Nephron (organoid): ENCODE data around the gene PSMB5.

Source experiments
- H3K27ac Mint-ChIP-seq, 3 experiments: 2 replicates each; pipeline ENCODE4 v1.8.0; 2020; ENCODE audit warnings: mixed read lengths in 3 of 3, mild to moderate bottlenecking in 2 of 3, moderate library complexity in 1 of 3
- H3K27me3 Mint-ChIP-seq: 2 replicates; pipeline ENCODE4 v1.8.0; 2021; ENCODE audit warnings: low read depth, mild to moderate bottlenecking, moderate library complexity, mixed read lengths
- H3K36me3 Mint-ChIP-seq: 2 replicates; pipeline ENCODE4 v1.8.0; 2020; ENCODE audit warnings: low read depth, mixed read lengths
- H3K4me1 Mint-ChIP-seq: 2 replicates; pipeline ENCODE4 v1.8.0; 2020; ENCODE audit warnings: mixed read lengths
- H3K4me3 Mint-ChIP-seq, 3 experiments: 2 replicates each; pipeline ENCODE4 v1.8.0; 2020; ENCODE audit warnings: mild to moderate bottlenecking in 3 of 3, mixed read lengths in 3 of 3, moderate library complexity in 2 of 3
- H3K9me3 Mint-ChIP-seq: 2 replicates; pipeline ENCODE4 v1.8.0; 2020; ENCODE audit warnings: mixed read lengths
- TF ChIP-seq, protein P1 (sequence below), 3 experiments: fragments of 200-600 bp; sonication (generic); IDR thresholded peaks; one replicate each; pipeline ENCODE4 v1.5.0; 2021; ENCODE audit warnings: antibody characterized with exemption in 3 of 3; ENCODE audit not compliant: unreplicated experiment in 3 of 3

PSMB5 gene

DNA sequence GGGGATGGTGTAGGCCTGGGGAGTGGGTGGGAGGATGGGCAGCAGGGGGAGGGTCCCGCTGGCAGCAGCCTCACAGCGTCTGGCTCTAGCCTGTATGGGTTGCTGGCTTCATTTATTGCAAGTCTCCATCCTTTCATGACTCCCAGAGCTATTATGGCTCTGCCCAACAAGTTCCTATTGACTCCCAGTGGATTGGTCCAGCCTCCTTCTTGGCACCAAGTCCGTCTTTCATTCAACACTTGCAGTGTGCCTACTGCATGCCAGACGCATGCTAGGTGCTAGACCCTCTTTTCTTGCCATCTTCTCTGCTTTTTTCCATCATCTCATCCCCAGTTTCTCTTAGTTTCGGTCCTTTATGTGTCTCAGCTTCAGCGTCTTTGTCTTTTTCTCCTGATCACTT, 8.4 kb upstream of the PSMB5 start:
- H3K27ac Mint-ChIP-seq: peak overlapping the region in 2 of 3 experiments; percentile 1 to 37
- no peaks in the 10 kb centered on the region for H3K9me3 Mint-ChIP-seq
- peaks cover 4% of the 10 kb centered on the region for H3K4me1 Mint-ChIP-seq
- TF ChIP-seq, protein P1, sequence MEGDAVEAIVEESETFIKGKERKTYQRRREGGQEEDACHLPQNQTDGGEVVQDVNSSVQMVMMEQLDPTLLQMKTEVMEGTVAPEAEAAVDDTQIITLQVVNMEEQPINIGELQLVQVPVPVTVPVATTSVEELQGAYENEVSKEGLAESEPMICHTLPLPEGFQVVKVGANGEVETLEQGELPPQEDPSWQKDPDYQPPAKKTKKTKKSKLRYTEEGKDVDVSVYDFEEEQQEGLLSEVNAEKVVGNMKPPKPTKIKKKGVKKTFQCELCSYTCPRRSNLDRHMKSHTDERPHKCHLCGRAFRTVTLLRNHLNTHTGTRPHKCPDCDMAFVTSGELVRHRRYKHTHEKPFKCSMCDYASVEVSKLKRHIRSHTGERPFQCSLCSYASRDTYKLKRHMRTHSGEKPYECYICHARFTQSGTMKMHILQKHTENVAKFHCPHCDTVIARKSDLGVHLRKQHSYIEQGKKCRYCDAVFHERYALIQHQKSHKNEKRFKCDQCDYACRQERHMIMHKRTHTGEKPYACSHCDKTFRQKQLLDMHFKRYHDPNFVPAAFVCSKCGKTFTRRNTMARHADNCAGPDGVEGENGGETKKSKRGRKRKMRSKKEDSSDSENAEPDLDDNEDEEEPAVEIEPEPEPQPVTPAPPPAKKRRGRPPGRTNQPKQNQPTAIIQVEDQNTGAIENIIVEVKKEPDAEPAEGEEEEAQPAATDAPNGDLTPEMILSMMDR (IDR thresholded peaks at IDR 0.05; ENCODE audit: unreplicated experiment in 3 of 3): no peak
- H3K4me3 Mint-ChIP-seq: no peak overlapping the region
- peaks cover 6% of the 10 kb centered on the region for H3K36me3 Mint-ChIP-seq
- H3K27me3 Mint-ChIP-seq: no peaks in the 10 kb centered on the region

DNA sequence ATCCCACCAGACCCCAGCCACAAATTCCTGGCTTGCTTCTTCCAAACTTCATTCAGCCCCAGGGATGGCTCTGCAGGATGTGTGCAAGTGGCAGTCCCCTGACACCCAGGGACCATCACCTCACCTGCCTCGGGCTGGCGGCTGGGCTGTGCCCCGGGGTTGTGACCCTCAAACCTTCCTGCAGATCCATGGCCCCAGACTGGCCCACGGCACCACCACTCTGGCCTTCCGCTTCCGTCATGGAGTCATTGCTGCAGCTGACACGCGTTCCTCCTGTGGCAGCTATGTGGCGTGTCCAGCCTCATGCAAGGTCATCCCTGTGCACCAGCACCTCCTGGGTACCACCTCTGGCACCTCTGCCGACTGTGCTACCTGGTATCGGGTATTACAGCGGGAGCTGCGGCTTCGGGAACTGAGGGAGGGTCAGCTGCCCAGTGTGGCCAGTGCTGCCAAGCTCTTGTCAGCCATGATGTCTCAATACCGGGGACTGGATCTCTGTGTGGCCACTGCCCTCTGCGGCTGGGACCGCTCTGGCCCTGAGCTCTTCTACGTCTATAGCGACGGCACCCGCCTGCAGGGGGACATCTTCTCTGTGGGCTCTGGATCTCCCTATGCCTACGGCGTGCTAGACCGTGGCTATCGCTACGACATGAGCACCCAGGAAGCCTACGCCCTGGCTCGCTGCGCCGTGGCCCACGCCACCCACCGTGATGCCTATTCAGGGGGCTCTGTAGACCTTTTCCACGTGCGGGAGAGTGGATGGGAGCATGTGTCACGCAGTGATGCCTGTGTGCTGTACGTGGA, 7.7 kb upstream of the PSMB5 start, which contains the start of gene PSMB11:
PSMB11 (plus strand) TSS at position 51 of the 804 bp plus-strand sequence; CDS start at position 65, 14 bp downstream.
- Mint-ChIP-seq H3K27ac (no peak within 1 kb of the TSS), H3K27me3 (no peaks in the 10 kb centered on the region), H3K4me1 (peaks cover 4% of the 10 kb centered on the region), H3K4me3 (no peak within 1 kb of the TSS), H3K36me3 (peaks cover 2% of the 10 kb centered on the region), H3K9me3 (no peaks in the 10 kb centered on the region)
- TF ChIP-seq, protein P1 (IDR thresholded peaks at IDR 0.05; ENCODE audit: unreplicated experiment in 3 of 3): no peak

DNA sequence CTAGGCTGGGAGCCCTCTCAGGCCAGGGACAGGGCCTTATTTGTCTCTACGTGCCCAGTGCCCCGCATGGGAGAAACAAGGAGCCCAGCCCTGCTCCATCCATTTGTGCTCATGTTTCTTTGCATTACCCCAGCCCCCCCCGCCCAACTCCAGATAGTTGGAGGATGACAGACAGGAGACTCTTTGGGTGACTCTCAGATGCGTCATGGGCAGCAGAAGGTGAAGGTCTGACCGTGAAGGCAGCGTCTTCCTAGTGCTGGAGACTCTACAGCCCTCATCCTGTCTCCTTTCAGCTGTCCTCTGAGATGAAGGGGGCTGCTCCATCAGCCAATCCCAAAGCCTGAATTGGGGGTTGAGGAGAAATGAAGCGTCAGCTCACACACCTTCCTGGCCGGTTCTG, 7.0 kb upstream of the PSMB5 start:
- Mint-ChIP-seq H3K36me3 (no peaks in the 10 kb centered on the region), H3K27ac (no peak overlapping the region), H3K4me3 (no peak overlapping the region), H3K9me3 (no peaks in the 10 kb centered on the region), H3K27me3 (no peaks in the 10 kb centered on the region), H3K4me1 (peaks cover 4% of the 10 kb centered on the region)
- TF ChIP-seq, protein P1 (IDR thresholded peaks at IDR 0.05; ENCODE audit: unreplicated experiment in 3 of 3): no peak

DNA sequence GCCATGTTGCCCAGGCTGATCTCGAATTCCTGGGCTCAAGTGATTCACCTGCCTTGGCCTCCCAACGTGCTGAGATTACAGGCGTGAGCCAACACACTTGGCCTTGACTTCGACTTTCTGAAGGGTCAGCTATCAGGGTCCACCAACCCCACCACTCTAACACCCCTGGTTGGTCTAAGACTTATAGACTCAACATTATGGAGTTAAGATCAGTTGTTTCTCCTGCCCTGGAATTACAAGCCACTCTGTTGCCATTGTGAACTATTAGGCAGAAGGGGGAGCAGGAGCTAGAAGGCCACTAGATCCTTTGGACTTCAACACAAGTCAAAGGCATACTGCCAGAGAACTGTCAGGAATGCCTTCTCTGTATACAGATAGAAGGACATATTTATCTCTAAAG, 5.4 kb upstream of the PSMB5 start:
- H3K4me3 Mint-ChIP-seq: no peak overlapping the region

DNA sequence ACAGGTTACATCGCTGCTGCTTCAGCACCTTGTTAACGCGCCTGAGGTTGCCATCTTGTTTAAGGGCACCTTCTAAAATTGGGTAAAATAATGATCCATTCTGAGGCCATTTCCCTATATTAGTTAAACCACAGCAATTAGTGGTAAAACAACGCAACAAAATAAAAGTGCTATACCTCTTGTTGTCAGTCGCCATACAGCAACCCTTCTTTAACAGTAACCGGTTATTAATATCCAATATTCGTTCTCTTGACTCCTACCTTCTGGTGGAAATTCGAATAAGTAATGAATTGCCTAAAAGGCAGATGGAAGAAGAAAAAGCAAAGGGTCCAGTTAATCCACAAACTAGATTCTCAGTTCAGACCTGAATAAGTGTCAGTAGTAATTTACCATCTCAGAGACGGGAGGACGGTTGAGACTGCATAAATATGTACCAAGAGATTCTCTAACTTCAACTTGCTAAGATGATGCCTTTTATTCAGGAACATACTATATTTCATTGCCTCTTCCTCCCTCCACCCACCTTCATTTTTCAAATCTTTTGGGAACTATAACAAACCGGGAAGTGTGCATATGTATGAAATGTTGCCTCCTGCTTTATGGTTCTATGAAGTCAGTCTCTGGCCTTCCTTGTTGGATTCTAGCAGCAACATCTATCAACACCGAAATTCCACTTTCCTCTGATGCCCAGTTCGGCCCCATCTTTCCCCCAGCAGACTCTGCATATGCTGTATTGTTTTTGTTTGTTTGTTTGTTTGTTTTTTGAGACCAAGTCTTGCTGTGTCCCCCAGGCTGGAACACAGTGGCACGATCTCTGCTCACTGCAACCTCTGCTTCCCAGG, 824 bp upstream of the PSMB5 start:
- Mint-ChIP-seq H3K36me3 (peaks cover 19% of the 10 kb centered on the region), H3K4me3 (peak overlapping the region; percentile 80 to 89 (median 86)), H3K9me3 (no peaks in the 10 kb centered on the region), H3K27me3 (no peaks in the 10 kb centered on the region), H3K27ac (peak overlapping the region; percentile 97 to 99 (median 98)), H3K4me1 (peaks cover 26% of the 10 kb centered on the region)
- TF ChIP-seq, protein P1 (IDR thresholded peaks at IDR 0.05; ENCODE audit: unreplicated experiment in 3 of 3): peak in 1 of 3 experiments; percentile 25

More for the DNA sequence above, 5.4 kb upstream of the PSMB5 start:
- Mint-ChIP-seq H3K36me3 (no peaks in the 10 kb centered on the region), H3K4me1 (peaks cover 13% of the 10 kb centered on the region), H3K27me3 (no peaks in the 10 kb centered on the region), H3K9me3 (no peaks in the 10 kb centered on the region), H3K27ac (no peak overlapping the region)
- TF ChIP-seq, protein P1 (IDR thresholded peaks at IDR 0.05; ENCODE audit: unreplicated experiment in 3 of 3): no peak
